ENCODE measurements around the gene SLC6A19.
A peak's percentile ranks its signal among the peaks of the same experiment; 100 is the strongest.

Gene SLC6A19

DNA sequence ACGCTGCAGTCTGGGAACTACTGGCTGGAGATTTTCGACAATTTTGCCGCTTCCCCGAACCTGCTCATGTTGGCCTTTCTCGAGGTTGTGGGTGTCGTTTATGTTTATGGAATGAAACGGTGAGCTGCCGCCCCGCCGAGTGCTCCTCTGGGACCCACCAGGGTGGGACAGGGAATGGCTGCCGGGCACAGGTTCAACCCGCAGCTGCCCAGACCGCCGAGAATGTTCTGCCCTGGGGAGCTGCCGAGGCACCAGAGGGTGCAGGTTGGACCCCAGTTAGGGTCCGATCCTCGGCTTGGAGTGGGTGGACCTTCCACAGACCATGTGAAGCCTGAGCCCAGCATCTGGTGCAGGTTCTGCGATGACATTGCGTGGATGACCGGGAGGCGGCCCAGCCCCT lies 42.9 kb downstream of the SLC6A19 start:
- DNase-seq (ENCODE audit: low spot score) = no peak

DNA sequence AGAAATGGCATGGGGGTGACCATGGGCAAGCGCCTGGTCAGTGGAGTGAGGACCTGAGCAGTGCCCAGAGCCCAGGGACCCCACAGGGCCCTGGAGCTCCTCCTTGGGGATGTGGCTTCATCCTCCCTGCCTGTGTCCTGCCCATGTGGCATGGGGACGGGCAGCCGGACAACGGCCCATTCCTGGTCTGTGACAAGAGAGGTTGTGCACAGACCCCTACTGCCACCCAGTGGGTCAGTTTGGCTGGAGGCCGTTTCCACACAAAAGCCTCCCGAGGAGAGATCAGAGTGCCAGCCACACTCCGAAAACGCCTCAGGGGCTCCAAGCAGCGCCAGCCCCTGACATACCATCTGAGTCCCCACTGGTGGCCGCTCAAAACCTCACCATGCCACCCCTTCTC lies 43.6 kb downstream of the SLC6A19 start:
- no peak for DNase-seq (ENCODE audit: low spot score)

DNA sequence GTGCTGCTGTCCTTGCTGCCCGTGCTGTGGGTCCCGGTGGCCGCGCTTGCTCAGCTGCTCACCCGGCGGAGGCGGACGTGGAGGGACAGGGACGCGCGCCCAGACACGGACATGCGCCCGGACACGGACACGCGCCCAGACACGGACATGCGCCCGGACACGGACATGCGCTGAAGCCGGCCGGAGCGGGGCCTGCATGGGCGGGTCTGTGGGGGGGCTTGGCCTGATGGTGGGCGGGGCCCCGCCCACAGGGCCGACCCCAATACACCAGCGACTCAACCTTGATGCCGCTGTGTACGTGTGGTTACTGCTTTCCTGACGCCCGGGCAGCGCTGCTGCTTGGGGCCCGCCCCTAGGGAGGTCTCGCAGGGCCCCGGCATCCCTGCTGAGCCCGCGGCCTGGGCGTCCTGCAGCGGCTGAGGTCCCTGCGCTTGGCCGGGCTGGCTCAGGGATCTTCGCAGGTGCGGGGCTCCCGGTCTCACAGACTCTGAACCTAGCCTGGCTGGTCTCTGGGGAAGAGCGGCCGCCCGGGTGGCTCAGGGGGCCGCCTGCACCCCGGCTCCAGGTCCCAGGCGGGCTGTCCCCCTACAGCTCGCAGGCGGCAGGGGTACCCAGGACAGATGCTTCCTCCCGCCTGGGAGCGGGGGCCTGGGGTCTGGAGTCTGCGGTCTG lies 44.6 kb downstream of the SLC6A19 start:
- no peak for DNase-seq (ENCODE audit: low spot score)

DNA sequence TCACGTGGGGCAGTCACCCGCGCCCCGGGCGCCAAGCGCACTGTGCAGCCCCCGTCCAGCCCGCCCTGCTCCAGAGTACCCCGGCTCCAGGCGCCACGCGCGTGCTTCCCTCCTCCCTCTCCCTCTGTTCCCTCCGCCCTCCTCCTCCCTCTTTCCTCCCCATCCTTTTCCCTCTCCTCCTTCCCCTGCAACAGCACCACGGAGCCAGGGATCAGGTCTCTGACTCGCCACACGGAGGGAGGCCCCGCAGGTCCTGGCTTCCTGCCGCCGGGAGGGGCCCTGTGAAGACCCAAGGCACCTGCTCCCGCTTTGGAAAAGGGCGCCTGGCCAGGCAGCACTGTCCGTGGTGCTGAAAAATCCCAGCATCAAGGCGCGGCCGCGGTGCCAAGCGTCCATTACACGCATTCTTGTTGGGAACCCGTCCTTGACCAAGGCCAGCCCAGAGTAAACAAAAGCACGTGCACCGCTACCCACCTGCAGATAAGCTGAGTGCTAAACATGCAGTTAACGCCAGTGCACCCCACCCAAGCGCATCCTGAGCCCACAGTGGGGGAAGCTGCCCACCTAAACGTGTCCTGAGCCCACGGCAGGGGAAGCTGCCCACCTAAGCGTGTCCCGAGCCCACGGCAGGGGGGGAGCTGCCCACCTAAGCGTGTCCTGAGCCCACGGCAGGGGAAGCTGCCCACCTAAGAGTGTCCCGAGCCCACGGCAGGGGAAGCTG lies 45.5 kb downstream of the SLC6A19 start:
- peak; percentile 42 for DNase-seq (ENCODE audit: low spot score)

DNA sequence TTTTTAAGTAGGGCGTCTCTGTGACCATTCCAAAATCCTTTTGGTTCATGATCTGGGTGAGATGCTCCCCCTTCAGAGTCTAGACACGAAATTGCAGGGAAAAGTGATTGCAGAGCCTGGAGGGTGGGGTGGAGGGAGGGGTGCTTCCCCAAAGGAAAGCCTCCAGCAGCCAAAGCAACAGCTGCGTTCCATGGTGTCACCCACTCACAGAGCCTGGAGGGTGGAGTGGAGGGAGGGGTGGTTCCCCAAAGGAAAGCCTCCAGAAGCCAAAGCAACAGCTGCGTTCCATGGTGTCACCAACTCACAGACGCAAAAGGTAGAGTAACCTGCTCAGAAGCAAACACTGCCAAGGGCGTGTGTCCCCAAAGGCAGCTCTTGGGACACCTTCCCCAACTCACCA lies 46.4 kb downstream of the SLC6A19 start:
- DNase-seq (ENCODE audit: low spot score) = no peak

DNA sequence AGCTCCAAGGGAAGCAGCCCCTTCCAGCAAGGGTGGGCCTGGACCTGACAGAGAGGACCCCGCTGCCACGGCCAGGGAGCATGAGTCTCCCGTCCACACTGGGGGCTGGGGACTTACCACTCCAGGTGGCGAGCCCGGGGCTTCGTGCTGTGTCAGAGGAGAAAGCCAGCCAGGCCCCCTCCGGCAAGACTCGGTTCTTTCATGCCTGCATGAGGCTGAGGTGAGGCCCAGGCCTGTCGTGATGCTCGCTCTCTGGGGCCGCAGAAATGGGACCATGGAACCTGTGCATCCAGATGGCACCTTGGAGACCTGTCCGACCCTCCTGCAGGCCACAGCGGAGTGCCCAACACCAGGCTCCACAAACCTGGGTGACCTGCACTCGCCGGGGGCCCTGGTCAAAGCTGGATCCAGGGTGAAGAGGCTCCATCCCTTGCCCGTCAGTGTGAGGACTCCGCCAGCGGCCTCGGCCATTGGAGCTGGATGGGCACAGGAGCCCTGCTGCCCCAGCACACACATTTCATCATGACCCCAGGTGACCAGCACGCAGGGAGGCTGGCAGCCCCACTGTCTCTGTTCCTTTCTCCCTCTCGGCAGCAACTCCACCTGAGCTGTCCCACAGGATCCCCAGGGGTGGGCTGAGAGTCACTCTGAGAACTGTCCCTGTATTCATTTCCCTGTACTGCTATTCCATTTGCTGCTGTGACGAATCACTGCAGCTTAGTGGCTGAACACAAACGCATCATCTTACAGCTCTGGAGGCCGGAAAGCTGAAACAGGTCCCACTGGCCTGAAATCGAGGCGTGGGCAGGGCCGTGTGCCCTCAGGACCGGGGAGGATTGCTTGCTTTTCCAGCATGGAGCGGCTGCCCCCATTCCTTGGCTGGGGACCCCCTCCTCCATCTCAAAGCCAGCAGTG lies 48.2 kb downstream of the SLC6A19 start:
- no peak for DNase-seq (ENCODE audit: low spot score)

DNA sequence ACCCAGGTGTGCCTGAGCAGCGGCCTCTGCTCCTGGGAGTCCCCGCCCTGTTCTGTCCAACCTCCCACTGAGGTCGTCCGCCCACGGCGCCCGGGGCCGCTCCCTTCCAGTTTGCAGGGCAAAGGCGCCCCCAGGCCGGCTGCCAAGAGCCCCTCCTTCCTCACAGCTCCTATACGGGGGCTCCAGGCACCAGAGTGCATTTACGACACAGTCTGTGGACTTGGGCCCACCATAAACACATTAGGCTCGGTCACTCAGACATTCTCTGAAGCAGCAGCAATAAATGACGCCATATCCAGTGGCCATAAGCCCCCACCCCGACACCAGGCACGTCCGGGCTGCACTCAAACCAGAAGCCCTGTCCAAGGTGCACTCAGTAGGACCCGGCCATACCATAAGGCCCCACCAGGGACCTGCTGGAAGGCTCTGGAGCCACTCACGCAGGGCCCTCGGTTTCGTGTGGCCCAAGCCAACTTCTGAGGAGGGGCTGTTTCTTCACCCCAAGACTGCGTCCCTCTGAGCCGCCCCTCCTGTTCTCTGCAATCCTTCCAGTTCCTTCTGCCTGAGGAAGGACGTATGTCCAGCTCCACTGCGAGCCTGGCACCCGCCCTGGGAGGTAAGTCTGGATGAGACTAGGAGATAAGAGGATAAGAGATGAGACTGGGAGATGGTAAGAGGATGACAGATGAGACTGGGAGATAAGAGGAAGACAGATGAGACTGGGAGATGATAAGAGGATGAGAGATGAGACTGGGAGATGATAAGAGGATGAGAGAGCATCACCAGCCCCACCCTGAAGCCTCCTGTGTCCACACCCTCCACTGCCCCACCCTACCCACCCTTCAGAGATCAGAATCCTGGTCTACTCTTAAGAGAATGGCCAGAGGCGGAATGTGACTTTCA lies 50.5 kb downstream of the SLC6A19 start:
- no peak for DNase-seq (ENCODE audit: low spot score)

DNA sequence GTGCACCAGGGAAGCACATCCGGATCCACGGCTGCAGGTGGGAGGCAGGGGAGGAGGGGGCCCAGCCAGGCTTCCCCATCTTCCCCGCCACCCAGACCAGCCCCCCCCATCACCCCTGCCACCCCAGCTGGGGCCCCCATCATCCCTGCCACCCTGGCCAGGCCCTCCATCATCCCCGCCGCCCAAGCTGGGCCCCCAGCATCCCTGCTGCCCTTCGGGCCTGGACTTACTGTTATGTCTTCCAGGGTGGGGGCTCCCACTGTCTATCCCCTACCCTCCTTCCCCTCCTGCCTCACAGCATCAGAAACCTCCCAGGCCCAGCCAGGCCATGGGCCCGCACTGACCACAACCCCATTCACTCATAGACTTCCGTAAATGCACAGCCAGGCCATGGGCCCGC lies 51.3 kb downstream of the SLC6A19 start:
- DNase-seq (ENCODE audit: low spot score) = no peak

DNA sequence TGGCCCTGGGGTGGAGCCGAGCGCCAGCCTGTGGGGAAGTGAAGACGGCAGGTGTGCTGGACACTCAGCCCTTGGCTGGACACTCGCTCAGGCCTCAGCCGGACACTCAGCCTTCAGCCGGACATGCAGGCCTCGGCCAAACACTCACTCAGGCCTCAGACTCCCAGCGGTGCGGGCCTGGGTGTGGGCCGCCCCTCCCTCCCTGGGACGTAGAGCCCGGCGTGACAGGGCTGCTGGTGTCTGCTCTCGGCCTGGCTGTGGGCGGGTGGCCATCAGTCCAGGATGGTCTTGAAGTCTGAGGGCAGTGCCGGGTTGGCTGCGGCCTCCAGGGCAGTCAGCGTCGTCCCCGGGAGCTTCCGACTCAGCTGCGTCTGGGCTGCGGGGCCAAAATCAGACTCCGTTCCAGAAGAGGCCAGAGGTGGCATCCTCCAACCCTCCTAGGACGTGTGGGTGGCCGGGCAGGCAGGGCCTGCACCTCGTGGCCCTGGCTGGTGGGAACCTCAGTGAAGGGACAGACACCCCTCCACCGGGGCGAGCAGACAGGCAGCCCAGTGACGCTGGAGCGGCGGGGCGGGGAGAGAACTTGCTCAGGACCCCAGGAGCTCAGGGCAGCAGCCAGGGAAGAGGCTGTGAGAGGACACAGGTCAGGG lies 52.2 kb downstream of the SLC6A19 start:
- DNase-seq (ENCODE audit: low spot score) = no peak

DNA sequence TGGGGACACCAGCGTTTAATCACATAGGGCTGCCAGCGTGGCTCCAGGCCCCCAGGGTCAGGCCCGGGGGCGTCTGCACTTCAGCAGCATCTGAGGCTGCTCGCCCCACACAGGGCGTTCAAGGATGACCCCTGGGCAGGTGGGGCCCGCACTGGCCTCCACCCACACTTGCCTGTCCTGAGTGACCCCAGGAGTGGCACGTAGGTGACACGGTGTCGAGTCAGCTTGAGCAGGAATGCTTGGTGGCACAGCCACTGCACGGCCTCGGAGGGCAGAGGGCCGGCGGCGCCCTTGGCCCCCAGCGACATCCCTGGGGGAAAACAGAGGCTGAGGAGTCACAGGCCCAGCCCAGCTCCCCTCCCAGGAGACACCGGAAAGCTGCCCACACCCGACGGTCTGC lies 52.8 kb downstream of the SLC6A19 start:
- no peak for DNase-seq (ENCODE audit: low spot score)

DNA sequence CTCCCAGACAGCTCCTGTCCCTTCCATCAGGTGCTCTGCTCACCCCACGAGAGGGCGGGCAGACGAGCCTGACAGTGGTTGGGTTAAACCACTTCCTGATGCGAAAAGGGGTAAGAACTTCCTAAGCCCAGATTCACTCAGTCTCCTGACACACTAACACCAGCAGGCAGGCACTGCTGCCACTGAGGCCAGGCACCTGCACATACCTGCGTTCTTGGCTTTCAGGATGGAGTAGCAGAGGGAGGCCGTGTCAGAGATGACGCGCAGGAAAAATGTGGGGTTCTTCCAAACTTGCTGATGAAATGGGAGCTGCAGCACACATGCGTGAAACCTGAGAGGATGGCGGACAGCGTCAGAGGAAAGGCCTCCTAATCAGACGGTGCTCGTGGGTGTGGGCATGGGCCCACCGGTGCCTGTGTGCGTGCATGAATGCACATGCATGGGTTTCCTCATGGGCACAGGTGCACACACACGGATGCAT lies 53.7 kb downstream of the SLC6A19 start:
- no peak for DNase-seq (ENCODE audit: low spot score)

DNA sequence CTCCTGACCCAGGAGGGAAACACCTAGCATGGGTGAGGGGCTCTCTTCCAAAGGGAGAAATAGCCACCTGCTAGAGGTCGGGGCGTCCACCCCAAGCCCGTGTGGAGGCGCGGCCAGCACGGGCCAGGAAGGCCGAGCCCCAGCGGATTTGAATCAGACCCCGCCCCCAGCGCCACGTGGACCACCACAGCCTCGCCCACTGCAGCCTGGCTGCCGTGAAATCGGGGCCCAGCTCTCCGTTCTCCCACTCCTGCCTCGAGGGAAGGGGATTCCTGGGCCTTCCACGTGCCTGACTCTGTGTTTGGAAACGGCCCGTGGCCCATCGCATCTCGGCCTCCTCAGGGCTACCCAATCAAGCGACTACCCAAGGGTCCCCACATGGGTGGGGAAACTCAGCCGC lies 55.4 kb downstream of the SLC6A19 start:
- DNase-seq (ENCODE audit: low spot score) = no peak

DNA sequence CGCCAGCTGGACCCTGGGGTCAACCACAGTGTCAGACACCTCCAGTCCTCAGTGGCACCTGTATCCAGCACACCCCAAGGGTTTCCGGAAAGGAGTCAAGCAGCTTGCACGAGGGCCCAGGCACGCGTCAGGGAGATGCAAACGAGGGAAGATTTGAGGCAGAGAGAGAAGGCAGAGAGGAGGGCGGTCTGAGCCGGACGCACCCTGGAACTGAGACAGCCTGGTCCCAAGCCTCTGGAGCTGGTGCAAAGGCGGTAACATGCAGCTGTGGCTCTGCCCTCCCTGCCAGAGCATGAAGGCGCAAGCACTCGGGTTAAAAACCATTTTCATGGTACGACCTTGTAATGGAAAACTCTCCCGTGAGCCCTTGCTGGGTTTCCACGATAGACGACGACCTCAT lies 56.0 kb downstream of the SLC6A19 start:
- no peak for DNase-seq (ENCODE audit: low spot score)

DNA sequence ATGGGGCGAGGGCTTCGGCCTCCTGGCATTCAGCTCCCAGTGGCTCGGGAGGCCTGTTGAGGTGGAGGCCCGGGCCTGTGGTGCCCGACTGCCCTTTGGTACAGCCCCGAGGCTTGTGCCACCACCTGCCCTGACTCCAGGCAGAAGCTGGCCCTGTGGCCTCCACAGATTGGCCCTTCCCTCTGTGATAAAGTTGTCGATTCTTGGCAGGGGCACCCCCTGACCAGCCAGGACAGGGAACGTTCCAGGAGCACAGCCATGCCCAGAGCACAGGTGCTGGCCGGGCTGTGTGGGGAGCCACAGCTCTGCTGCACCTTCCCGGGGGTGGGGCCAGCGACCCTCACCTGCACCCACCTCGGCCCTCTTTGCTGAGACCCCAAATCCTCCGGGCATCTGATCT lies 56.4 kb downstream of the SLC6A19 start:
- no peak for DNase-seq (ENCODE audit: low spot score)

DNA sequence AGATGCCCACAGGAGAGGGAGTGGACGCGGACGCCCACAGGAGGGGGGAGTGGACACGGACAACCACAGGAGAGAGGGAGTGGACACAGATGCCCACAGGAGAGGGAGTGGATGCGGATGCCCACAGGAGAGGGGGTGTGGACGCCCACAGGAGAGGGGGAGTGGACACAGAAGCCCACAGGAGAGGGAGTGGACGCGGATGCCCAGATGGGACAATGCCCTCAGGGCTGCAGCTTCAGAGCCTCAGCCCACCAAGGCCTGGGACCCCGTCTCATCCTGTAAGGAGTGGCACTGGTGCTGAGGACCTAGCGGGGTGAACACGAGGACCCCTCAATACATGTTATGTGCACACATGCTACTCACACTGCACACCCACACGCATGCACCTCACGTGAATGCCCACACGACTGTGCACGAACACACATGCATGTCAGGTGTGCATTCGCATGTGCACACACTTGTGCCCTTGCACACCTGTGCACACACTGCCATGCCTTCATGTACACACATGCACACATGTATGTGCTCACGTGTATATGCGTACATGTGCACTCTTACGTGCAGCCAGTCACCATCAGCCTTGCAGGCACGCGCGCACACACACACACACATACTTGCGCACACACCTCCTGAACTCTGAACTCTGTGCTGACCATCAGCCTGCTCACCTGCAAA lies 58.5 kb downstream of the SLC6A19 start:
- no peak for DNase-seq (ENCODE audit: low spot score)

DNA sequence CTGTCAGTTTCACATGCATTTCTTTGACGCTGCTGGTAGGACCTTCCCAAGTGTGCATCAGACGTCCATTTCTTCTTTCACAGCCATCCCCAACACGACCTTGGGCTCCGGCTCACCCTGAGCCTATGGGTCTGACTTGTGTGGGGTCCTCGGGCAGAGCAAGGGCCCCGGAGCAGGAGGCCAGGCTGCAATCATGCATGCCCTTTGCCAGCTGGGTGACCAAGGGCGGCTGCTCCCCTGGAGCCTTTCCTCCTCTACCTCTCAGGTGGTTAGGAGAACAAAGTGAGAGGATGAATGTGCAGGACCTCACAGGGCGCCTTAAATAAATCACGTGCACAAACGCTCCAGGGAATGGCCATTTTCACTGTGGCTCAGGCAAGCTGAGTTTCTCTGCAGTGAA lies 60.2 kb downstream of the SLC6A19 start:
- DNase-seq (ENCODE audit: low spot score) = no peak

DNA sequence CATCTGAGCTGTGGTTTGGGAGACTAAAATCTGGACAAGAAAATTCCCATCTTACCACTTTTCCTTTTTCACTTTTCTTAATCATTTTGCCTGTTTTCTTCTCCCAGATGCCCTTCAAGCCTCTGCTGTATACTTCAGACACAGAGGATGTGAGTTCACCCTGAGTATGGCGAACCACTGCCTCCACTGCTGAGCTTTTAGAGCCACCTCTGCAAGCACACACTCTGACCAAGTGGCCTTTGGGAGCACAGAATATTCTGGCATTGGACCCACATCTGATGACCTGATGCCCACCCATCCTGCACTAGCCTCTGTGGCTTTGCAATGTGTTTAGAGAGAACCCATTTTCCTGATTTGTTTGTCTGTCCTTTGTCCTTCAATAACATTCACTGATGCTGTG lies 61.0 kb downstream of the SLC6A19 start:
- DNase-seq (ENCODE audit: low spot score) = peak; percentile 5

DNA sequence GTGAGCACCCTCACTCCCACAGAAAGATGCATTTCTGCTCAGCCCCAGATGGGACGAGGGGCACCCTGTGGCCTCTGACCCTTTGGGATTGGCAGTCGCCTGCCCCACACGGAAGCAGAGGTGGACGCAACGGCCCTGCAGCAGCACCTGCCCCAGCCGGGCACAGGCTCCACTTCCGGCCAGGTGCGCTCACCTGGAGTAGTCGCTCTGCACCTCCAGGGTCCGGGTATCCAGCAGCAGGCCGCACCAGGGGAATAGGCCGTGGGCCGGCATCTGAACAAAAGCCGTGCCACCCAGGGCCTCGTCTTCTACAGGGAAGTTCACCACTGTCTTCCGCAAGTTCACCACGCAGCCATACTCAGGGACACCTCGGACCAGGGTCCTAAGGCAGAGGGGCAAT lies 62.8 kb downstream of the SLC6A19 start:
- DNase-seq (ENCODE audit: low spot score) = no peak

DNA sequence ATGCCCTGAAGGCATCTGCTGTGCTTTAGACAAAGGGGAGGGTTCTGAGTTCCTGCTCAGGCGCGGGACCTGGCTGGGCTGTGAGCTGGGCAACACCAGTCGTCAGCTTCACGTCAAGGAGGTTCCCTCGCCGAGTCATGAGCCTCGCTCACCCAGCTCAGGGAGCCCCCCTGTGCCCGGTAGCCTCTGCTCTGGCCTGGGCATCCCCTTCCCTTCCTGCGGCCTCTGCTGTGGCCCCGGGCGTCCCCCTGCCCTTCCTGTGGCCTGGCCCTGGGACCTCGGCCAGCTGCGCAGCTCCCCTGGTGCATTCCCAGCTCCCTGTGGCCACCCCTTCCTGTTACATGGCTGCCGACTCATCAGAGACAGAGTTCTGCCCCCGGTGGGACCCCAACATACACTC lies 63.6 kb downstream of the SLC6A19 start:
- no peak for DNase-seq (ENCODE audit: low spot score)

Measured in kidney tubule cell (primary cell).